HFFc6 (cell line): ENCODE measurements around the gene OPCML. TPM values are rescaled to one million over a fixed set of nuclear protein-coding genes. Genes with fewer than 3 reads are reported as not detected.
A peak's percentile ranks its signal among the peaks of the same experiment; 100 is the strongest.

Source experiments
- DNase-seq: peaks from one replicate; pipeline ENCODE4 v3.0.0-alpha.2; 2018
- H3K27ac Mint-ChIP-seq: 2 replicates; pipeline ENCODE4 v1.8.0; 2020; ENCODE audit warnings: mild to moderate bottlenecking, mixed read lengths
- H3K27me3 Mint-ChIP-seq: 2 replicates; pipeline ENCODE4 v1.8.0; 2021; ENCODE audit warnings: mild to moderate bottlenecking, moderate library complexity, mixed read lengths; ENCODE audit not compliant: insufficient read depth
- H3K36me3 Mint-ChIP-seq: 2 replicates; pipeline ENCODE4 v1.8.0; 2021; ENCODE audit warnings: low read depth, mixed read lengths
- H3K4me1 Mint-ChIP-seq: 2 replicates; pipeline ENCODE4 v1.8.0; 2020; ENCODE audit warnings: low read depth, mixed read lengths
- H3K4me3 Mint-ChIP-seq: 2 replicates; pipeline ENCODE4 v1.8.0; 2020; ENCODE audit warnings: mild to moderate bottlenecking, moderate library complexity, mixed read lengths
- H3K9me3 Mint-ChIP-seq: 2 replicates; pipeline ENCODE4 v1.8.0; 2020; ENCODE audit warnings: mild to moderate bottlenecking, mixed read lengths
- CTCF ChIP-seq: fragments of 200-600 bp; sonication (generic); IDR thresholded peaks from 2 replicates; pipeline ENCODE4 v1.5.0; 2021; ENCODE audit warnings: antibody characterized with exemption, mild to moderate bottlenecking
- total RNA-seq, 6 experiments: library from RNA; stranded (reverse); fragmentation: NEBNext Ultra II Directional; extraction: Animal tissue kit (Norgen Biotek cat#: 25700); gene quantifications; 2 replicates in 1 of 6; 3 replicates in 5 of 6; pipeline ENCODE4 v1.2.3, GENCODE V29; 2021

Gene OPCML
- total RNA-seq, 6 experiments from 2014 or later, result 0.11 to 1.7 (median 0.33) TPM

- Mint-ChIP-seq H3K4me3 (no peak overlapping the region), H3K27ac (no peak overlapping the region), H3K27me3 (no peaks in the 10 kb centered on the region), H3K36me3 (no peaks in the 10 kb centered on the region), H3K9me3 (no peaks in the 10 kb centered on the region), H3K4me1 (peaks cover 13% of the 10 kb centered on the region)
- DNase-seq, result no peak
- TF ChIP-seq CTCF, result no peak
Observed at GRCh38 chr11:132620423-132620822, 911.9 kb downstream of the OPCML start.

- no peak for TF ChIP-seq CTCF
Observed at GRCh38 chr11:132610791-132611190, 921.5 kb downstream of the OPCML start.

GRCh38 chr11:132610216-132610615 lies 922.1 kb downstream of the OPCML start:
- no peaks in the 10 kb centered on the region; the same call in 1 of the 2 replicates for H3K27me3 Mint-ChIP-seq
- peaks cover 59% of the 10 kb centered on the region for H3K4me1 Mint-ChIP-seq
- H3K36me3 Mint-ChIP-seq, result no peaks in the 10 kb centered on the region
- no peak for DNase-seq
- no peak for TF ChIP-seq CTCF
- H3K9me3 Mint-ChIP-seq, result no peaks in the 10 kb centered on the region
- no peak overlapping the region for H3K27ac Mint-ChIP-seq
- H3K4me3 Mint-ChIP-seq, result no peak overlapping the region

More at GRCh38 chr11:132610791-132611190, 921.5 kb downstream of the OPCML start:
- no peak overlapping the region for H3K27ac Mint-ChIP-seq
- H3K4me1 Mint-ChIP-seq, result peaks cover 54% of the 10 kb centered on the region
- DNase-seq, result no peak
- H3K9me3 Mint-ChIP-seq, result no peaks in the 10 kb centered on the region
- no peaks in the 10 kb centered on the region for H3K36me3 Mint-ChIP-seq
- no peaks in the 10 kb centered on the region; the same call in 1 of the 2 replicates for H3K27me3 Mint-ChIP-seq
- H3K4me3 Mint-ChIP-seq, result no peak overlapping the region

- H3K4me1 Mint-ChIP-seq, result peaks cover 74% of the 10 kb centered on the region
- H3K9me3 Mint-ChIP-seq, result no peaks in the 10 kb centered on the region
- no peak for TF ChIP-seq CTCF
Observed at GRCh38 chr11:132607575-132607974, 924.7 kb downstream of the OPCML start.

GRCh38 chr11:132605825-132606570 lies 926.3 kb downstream of the OPCML start:
- Mint-ChIP-seq H3K27me3 (no peaks in the 10 kb centered on the region; the same call in 1 of the 2 replicates), H3K4me3 (peak overlapping the region; percentile 39), H3K4me1 (peaks cover 84% of the 10 kb centered on the region), H3K9me3 (no peaks in the 10 kb centered on the region), H3K27ac (peak overlapping the region; percentile 43; the same call in 1 of the 2 replicates), H3K36me3 (no peaks in the 10 kb centered on the region)
- no peak for TF ChIP-seq CTCF
- DNase-seq, result no peak

More at GRCh38 chr11:132607575-132607974, 924.7 kb downstream of the OPCML start:
- Mint-ChIP-seq H3K36me3 (no peaks in the 10 kb centered on the region), H3K4me3 (peak overlapping the region; percentile 21; the same call in 1 of the 2 replicates), H3K27me3 (no peaks in the 10 kb centered on the region; the same call in 1 of the 2 replicates), H3K27ac (no peak overlapping the region)
- DNase-seq, result no peak
